GM19467 (cell line): ENCODE measurements around the gene CNOT10.
"Not testable (repeated sequence)": the region's sequence is repeated elsewhere in the genome, so short reads cannot be mapped to it uniquely, and the experiment has no call there.

Source experiments
- ATAC-seq: cut with Tn5 transposase; IDR thresholded peaks from one replicate; pipeline ENCODE4 v1.9.1; 2021; ENCODE audit warnings: mild to moderate bottlenecking, moderate library complexity; ENCODE audit not compliant: unreplicated experiment

Gene CNOT10, protein sequence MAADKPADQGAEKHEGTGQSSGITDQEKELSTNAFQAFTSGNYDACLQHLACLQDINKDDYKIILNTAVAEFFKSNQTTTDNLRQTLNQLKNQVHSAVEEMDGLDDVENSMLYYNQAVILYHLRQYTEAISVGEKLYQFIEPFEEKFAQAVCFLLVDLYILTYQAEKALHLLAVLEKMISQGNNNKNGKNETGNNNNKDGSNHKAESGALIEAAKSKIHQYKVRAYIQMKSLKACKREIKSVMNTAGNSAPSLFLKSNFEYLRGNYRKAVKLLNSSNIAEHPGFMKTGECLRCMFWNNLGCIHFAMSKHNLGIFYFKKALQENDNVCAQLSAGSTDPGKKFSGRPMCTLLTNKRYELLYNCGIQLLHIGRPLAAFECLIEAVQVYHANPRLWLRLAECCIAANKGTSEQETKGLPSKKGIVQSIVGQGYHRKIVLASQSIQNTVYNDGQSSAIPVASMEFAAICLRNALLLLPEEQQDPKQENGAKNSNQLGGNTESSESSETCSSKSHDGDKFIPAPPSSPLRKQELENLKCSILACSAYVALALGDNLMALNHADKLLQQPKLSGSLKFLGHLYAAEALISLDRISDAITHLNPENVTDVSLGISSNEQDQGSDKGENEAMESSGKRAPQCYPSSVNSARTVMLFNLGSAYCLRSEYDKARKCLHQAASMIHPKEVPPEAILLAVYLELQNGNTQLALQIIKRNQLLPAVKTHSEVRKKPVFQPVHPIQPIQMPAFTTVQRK

GRCh38 chr3:32684800-32685542 lies at the start of gene CNOT10:
CNOT10 (plus strand) TSS chr3:32685188; CDS start chr3:32685461, 273 bp downstream.
- ATAC-seq: peak; percentile 98

DNA sequence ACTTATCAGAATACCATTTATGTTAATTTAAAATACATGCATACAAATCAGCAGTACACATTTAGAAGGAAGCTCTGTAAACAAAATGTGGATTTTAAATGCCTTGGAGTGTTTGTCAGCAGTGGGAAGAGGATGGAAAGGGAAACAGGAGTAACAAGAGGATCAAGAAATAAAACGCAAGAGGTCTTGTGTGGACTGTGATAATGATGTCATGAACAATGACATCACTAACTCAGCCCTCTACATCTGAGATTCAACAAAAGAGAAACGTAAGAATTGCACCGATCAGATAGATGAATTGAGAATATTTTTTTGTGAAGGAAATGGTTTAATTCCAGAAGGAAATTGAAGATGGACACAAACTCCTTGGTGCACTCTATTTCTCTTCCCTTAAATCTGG lies 44.0 kb upstream of the CNOT10 start:
- ATAC-seq: no peak

GRCh38 chr3:32641356-32641755 lies 43.6 kb upstream of the CNOT10 start:
- ATAC-seq: no peak

DNA sequence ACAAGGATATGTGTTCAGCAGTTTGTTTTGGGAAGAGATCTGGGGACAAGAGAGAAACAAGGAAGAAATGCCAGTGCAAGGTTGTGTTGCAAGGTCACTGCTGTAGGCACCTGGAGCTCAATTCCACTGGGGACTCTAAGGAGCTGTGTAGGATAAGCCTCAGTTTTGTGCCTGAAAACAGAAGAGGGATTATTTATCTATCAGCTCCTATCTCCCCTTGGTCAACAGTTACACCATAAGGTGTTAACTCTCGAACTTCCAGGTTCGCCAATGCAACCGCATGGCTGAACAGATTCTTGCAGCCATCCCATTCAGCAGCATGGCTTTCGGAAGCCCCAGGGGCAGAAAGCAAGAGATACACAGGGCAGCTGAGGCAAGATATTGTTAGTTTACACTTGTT lies 41.6 kb upstream of the CNOT10 start:
- ATAC-seq: no peak

DNA sequence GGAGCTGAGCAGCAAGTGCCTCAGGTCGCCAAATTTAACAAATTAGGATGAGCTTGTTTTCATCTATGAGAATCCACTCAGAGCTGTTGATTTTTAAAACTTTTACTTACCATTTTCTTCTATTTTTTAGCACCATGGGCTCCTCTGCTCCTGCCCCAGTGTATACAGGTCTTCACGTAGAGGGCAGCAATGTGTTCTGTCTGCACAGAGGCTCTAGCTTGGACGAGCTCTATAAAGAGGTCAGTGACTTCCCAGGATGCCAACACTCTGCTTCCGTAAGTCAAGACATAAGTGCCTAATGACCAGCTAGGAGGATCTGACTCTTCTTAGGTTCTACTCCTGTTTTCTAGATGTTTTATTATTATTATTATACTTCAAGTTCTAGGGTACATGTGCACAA lies 41.2 kb upstream of the CNOT10 start:
- ATAC-seq: no peak

GRCh38 chr3:32644380-32644779 lies 40.6 kb upstream of the CNOT10 start:
- no peak for ATAC-seq

DNA sequence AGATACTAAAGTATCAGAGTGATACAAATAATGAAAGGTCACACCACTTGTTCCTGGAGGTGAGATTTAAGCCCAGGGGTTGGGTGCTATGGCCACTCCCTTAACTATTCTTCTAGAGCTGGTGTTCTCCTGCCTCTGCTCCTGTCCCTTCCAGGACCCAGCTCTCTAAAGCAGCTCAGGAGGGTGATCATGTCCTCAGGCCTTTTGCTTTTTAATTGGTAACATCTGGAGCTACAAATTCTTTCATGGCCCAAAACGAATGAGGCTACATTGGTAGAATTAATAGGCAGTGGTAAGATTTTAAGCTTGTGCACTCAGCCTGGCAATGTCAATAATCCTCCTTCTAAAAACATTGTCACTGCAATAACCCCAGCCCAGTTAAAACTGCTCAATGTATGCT lies 38.2 kb upstream of the CNOT10 start:
- no peak for ATAC-seq

DNA sequence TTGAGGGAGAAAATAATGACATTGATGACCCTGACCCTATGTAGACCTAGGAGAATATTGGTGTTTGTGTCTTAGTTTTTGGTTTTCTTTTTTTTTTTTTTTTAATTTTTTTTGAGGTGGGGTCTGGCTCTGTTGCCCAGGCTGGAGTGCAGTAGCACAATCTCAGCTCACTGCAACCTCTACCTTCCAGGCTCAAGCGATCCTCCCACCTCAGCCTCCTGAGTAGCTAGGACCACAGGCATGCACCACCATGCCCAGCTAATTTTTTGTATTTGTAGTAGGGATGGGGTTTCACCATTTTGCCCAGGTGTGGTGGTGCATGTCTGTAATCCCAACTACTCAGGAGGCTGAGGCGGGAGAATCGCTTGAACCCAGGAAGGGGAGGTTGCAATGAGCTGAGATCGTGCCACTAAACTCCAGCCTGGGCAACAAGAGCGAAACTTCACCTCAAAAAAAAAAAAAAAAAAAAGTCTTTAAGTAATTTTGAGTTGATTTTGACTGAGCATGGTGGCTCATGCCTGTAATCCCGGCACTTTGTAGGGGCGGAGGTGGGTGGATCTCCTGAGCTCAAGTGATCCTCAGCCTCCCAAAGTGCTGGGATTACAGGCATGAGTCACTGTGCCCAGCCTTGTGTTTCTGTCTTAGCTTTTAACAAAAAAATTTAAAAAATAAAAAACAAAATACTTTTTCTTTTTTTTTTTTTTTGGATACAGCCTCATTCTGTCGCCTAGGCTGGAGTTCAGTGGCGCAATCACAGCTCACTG lies 32.5 kb upstream of the CNOT10 start:
- ATAC-seq: not testable (repeated sequence)

GRCh38 chr3:32655167-32655566 lies 29.8 kb upstream of the CNOT10 start:
- ATAC-seq: no peak

GRCh38 chr3:32660634-32661033 lies 24.4 kb upstream of the CNOT10 start:
- ATAC-seq: no peak

DNA sequence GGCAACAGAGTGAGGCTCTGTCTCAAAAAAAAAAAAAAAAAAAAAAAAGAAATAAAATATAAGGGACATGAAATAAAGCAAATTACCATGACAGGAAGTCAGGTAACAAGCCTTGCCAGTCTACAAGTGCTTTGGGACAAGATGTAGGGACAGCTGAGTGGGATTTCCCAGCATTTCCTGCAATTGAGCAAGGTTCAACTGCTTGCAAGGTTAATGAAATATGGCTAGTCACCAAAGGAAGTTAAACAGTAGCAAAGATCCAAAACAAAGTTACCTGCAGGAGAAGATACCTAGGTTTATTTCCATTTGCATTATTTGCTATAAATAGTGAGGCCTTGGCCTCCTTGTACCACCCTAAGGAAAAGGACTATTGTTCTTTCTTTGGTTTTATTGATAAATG lies 22.3 kb upstream of the CNOT10 start:
- no peak for ATAC-seq

GRCh38 chr3:32664630-32665075 lies 20.3 kb upstream of the CNOT10 start:
- ATAC-seq: not testable (repeated sequence)

- ATAC-seq: no peak
These were observed 17.9 kb upstream of the CNOT10 start for GRCh38 chr3:32667072-32667582.

- ATAC-seq: not testable (repeated sequence)
These were observed 15.8 kb upstream of the CNOT10 start for GRCh38 chr3:32669226-32669625.

DNA sequence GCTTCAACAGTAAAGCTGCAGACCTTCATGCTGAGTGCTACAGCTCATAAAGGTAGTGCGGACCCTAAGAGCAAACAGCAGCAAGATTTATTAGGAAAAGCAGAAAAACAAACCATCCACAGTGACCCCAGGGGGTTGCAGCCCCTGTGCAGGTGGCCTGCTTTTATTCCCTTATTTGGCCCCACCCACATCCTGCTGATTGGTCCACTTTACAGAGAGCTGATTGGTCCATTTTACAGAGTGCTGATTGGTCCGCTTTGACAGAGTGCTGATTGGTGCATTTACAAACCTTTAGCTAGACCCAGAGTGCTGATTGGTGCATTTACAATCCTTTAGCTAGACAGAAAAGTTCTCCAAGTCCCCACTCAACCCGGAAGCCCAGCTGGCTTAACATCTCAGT lies 11.3 kb upstream of the CNOT10 start:
- ATAC-seq: not testable (repeated sequence)

GRCh38 chr3:32675164-32675563 lies 9.8 kb upstream of the CNOT10 start:
- ATAC-seq: no peak

DNA sequence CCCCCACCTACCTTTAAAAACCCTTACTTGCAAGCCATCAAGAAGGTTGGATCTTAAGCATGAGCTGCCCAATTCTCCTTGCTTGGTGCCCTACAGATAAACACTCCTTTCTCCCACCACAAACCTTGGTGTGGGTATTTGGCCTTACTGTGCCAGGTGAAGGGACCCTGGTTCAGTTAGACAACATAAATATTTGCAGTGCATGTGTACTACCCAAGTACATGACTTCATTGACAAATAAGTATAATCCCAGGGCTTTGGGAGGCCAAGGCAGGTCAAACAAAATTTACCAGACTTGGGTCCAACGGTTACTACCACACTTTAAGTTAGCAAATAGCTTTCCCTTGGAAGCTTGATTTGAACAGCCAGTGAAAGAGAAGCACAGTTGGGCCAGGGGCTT lies 9.3 kb upstream of the CNOT10 start:
- no peak for ATAC-seq

- no peak for ATAC-seq
These were observed 3.2 kb upstream of the CNOT10 start for GRCh38 chr3:32681811-32682210.

GRCh38 chr3:32684029-32684799 lies 774 bp upstream of the CNOT10 start:
- no peak for ATAC-seq
